ENCODE data around the gene ZNF595.
"Not testable (repeated sequence)": the region's sequence is repeated elsewhere in the genome, so short reads cannot be mapped to it uniquely, and the experiment has no call there.

DNA sequence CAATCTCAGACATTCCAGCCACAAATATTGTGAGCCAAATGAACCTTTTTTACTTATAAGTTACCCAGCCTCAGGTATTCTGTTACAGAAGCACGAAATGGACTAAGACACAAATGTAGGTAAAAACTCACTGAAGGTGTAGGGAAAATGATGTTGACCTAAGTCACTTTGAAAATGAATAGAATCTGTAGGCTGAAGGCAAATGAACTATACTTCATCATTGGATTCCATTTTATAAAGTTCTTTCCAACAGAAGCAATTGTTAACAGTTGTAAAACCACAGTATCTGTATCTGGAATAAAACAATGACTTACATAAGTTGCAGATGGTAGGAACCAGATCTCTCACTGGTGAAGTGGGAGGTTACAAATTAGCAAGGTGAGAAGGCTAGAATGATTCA, 34.5 kb upstream of the ZNF595 start:
- TF ChIP-seq, protein P1, sequence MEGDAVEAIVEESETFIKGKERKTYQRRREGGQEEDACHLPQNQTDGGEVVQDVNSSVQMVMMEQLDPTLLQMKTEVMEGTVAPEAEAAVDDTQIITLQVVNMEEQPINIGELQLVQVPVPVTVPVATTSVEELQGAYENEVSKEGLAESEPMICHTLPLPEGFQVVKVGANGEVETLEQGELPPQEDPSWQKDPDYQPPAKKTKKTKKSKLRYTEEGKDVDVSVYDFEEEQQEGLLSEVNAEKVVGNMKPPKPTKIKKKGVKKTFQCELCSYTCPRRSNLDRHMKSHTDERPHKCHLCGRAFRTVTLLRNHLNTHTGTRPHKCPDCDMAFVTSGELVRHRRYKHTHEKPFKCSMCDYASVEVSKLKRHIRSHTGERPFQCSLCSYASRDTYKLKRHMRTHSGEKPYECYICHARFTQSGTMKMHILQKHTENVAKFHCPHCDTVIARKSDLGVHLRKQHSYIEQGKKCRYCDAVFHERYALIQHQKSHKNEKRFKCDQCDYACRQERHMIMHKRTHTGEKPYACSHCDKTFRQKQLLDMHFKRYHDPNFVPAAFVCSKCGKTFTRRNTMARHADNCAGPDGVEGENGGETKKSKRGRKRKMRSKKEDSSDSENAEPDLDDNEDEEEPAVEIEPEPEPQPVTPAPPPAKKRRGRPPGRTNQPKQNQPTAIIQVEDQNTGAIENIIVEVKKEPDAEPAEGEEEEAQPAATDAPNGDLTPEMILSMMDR (IDR thresholded peaks at IDR 0.05; ENCODE audit: low read depth, low read length, poor library complexity, severe bottlenecking): not testable (repeated sequence)
- not testable (repeated sequence) for TF ChIP-seq EZH2phosphoT487 (IDR thresholded peaks at IDR 0.05; ENCODE audit: borderline replicate concordance, low read length)
